HL-60 (cell line): ENCODE measurements around the gene GLRX3.

ENCODE experiments used
- DNase-seq, 2 experiments: peaks; one replicate each; pipeline ENCODE4 v3.0.0-alpha.2; 2010 to 2020; ENCODE audit warnings: low read depth in 1 of 2, low spot score in 1 of 2
- H3K27ac ChIP-seq: fragments of 250-450 bp; sonication (Bioruptor Pico); replicated peaks from 2 replicates; pipeline ENCODE4 v1.5.1; 2020; ENCODE audit warnings: mild to moderate bottlenecking, moderate library complexity
- H3K27me3 ChIP-seq: fragments of 250-450 bp; sonication (Bioruptor Pico); 2 replicates; pipeline ENCODE4 v1.5.1; 2021; ENCODE audit warnings: mild to moderate bottlenecking, moderate library complexity; ENCODE audit not compliant: insufficient read depth, poor library complexity, severe bottlenecking
- H3K4me3 ChIP-seq: replicated peaks from 2 replicates; pipeline ENCODE4 v1.5.1; 2011; ENCODE audit warnings: mild to moderate bottlenecking, control low read depth, low read length; ENCODE audit not compliant: insufficient read depth
- GABPA ChIP-seq: IDR thresholded peaks from 2 replicates; pipeline ENCODE4 v1.6.1; 2012; ENCODE audit warnings: low read depth
- POLR2AphosphoS5 ChIP-seq: IDR thresholded peaks from 2 replicates; pipeline ENCODE4 v1.6.1; 2012; ENCODE audit warnings: low read depth
- SPI1 ChIP-seq: IDR thresholded peaks from 2 replicates; pipeline ENCODE4 v1.6.1; 2012; ENCODE audit warnings: low read depth, mild to moderate bottlenecking, borderline replicate concordance
- TF ChIP-seq, protein P1 (sequence below): IDR thresholded peaks from 2 replicates; pipeline ENCODE4 v1.6.1; 2012; ENCODE audit warnings: low read depth; ENCODE audit not compliant: insufficient replicate concordance
- TF ChIP-seq, protein P2 (sequence below): IDR thresholded peaks from one replicate; pipeline ENCODE4 v1.5.1; 2011; ENCODE audit warnings: low read length, control low read depth, inconsistent platforms; ENCODE audit not compliant: insufficient read depth

The GLRX3 gene

DNA sequence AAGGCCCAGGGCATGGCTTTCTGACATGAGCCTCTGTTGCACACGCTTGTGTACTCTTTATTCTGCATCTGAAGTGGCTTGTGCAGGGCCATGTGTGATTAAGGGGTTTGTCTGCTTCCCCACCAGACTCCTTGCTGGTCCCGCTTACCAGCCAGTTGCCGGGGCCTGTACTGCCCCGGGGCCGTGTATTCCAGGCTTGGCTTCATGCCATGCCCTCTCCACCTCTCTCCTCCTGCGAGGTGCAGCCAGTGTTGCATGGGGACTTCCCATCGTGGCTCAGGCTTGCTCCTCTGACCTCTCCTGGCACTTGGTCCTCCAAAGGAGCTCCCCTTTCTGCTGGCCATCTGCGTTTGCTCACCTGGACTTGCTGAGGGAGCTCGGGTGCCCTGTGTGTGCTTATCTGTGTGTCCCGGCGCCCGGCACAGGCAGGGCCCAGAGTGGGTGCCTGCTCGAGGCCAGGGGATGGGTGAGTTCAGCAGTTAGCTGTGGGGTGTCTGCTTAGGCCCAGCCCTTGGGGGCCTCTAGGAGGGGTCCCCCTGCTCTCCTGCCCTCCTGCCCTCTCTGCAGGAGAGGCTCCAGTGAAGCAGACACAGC is 14.6 kb upstream of the GLRX3 start:
- TF ChIP-seq POLR2AphosphoS5: no peak
- TF ChIP-seq GABPA: no peak
- no peak for TF ChIP-seq SPI1
- TF ChIP-seq, protein P1, sequence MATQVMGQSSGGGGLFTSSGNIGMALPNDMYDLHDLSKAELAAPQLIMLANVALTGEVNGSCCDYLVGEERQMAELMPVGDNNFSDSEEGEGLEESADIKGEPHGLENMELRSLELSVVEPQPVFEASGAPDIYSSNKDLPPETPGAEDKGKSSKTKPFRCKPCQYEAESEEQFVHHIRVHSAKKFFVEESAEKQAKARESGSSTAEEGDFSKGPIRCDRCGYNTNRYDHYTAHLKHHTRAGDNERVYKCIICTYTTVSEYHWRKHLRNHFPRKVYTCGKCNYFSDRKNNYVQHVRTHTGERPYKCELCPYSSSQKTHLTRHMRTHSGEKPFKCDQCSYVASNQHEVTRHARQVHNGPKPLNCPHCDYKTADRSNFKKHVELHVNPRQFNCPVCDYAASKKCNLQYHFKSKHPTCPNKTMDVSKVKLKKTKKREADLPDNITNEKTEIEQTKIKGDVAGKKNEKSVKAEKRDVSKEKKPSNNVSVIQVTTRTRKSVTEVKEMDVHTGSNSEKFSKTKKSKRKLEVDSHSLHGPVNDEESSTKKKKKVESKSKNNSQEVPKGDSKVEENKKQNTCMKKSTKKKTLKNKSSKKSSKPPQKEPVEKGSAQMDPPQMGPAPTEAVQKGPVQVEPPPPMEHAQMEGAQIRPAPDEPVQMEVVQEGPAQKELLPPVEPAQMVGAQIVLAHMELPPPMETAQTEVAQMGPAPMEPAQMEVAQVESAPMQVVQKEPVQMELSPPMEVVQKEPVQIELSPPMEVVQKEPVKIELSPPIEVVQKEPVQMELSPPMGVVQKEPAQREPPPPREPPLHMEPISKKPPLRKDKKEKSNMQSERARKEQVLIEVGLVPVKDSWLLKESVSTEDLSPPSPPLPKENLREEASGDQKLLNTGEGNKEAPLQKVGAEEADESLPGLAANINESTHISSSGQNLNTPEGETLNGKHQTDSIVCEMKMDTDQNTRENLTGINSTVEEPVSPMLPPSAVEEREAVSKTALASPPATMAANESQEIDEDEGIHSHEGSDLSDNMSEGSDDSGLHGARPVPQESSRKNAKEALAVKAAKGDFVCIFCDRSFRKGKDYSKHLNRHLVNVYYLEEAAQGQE: no peak
- TF ChIP-seq, protein P2, sequence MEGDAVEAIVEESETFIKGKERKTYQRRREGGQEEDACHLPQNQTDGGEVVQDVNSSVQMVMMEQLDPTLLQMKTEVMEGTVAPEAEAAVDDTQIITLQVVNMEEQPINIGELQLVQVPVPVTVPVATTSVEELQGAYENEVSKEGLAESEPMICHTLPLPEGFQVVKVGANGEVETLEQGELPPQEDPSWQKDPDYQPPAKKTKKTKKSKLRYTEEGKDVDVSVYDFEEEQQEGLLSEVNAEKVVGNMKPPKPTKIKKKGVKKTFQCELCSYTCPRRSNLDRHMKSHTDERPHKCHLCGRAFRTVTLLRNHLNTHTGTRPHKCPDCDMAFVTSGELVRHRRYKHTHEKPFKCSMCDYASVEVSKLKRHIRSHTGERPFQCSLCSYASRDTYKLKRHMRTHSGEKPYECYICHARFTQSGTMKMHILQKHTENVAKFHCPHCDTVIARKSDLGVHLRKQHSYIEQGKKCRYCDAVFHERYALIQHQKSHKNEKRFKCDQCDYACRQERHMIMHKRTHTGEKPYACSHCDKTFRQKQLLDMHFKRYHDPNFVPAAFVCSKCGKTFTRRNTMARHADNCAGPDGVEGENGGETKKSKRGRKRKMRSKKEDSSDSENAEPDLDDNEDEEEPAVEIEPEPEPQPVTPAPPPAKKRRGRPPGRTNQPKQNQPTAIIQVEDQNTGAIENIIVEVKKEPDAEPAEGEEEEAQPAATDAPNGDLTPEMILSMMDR: no peak

DNA sequence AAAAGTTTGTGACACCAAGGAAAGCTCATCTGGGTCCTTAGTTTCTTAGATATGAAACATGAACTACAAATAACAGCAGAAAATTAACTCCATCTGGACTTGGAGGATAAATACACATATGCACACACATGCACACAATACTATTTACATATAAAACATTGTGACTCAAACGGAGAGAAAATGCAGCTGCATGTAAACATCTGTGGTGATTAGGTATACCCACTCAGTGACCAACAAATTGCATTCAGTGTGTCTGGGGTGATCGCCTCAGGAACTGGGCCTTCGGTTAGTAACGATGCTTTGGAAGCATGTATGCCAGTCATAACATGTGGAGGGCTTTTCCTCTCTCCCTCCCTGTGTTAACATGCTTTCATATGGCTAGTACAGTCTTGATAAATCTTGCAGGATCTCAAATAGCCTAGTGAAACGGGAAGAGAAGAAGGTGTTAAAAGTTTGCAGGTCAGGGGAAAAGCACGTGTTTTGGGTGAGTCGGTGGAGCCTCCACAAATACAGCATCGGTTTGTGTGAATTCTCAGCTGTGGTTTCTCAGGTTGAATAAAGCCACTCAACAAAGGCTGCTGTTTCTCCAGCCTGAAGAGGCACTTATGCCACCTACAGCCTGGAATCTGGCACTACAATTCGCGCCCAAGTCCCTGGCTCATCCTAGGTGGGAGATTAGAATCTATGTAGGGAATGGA is 8.7 kb upstream of the GLRX3 start:
- Histone ChIP-seq H3K27me3 (no peaks in the 10 kb centered on the region), H3K4me3 (no peak overlapping the region), H3K27ac (no peak overlapping the region)
- DNase-seq: peak in 1 of 2 experiments; percentile 41
- TF ChIP-seq, protein P2: peak; percentile 67
- TF ChIP-seq SPI1 (no peak), POLR2AphosphoS5 (no peak), GABPA (no peak)
- TF ChIP-seq, protein P1: no peak

More for the DNA sequence above, 14.6 kb upstream of the GLRX3 start:
- Histone ChIP-seq H3K27ac (no peak overlapping the region), H3K27me3 (no peaks in the 10 kb centered on the region), H3K4me3 (no peak overlapping the region)
- DNase-seq: no peak

DNA sequence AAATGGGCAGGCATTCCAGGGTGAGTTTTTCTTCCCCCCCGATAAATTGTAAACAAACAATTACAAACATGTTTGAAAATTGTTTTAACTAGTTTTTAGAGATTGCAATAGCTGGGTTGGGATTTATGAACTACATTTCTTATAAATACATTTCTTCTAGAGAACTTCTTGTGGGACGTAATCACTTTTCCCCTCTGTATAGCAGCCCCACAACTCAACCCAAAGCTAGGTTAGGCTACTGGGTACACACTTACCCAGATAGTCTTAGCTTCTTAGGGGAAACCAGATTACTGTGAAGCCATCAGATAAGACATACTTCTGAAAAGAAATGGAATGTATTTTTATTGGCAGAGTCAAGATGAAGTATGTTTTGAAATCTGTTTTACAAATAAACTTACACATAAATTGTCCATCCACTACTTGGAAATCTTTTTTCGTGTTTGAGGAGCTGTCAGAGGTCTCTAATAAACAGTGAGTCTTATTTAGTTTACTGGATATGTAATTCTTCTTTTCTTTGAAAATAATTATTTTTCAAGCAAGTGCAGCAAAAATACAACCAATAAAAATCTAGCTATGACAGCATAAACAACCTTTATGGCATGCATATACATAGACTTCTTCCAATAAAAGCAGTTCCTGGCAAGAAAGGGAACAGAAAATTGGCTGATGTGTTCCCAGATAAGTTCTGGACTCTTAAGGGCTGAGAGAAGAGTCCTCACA is 8.0 kb upstream of the GLRX3 start:
- DNase-seq: no peak
- Histone ChIP-seq H3K27ac (no peak overlapping the region), H3K4me3 (no peak overlapping the region), H3K27me3 (no peaks in the 10 kb centered on the region)
- TF ChIP-seq, protein P2: no peak
- TF ChIP-seq, protein P1: no peak
- TF ChIP-seq POLR2AphosphoS5: no peak
- TF ChIP-seq GABPA: no peak
- TF ChIP-seq SPI1: no peak
